ENCODE results near the gene TSHZ1. TPM values are rescaled to one million over a fixed set of nuclear protein-coding genes. Genes with fewer than 3 reads are reported as not detected.

TSHZ1 gene
- total and polyA plus RNA-seq, 7 donors = 2.0 to 10.5 (median 9.7) TPM

DNA sequence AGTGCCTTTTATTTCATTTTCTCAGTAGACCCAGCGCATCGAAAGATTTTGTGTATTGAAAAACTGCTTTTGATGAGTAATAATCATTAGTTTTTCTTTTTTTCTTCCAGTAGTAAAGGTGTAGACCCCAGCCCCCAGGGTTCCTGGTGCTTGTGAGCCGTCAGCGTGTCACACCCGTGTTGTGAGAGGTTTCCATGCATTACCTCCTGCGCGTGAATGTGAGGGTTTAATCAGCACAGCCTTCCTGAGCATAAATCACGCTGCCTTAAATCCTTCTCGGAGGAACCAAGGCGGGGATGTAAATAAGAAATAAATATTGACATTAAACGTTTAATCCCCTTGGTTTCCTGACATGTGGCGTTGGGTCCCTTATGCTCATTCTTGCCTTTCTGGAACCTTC, 24.3 kb downstream of the TSHZ1 start:
- 87 to 89% (median 89%) methylated on average over 12 of the region's 12 CpGs for WGBS, 3 donors
- no peak overlapping the region for H3K27ac ChIP-seq
- TF ChIP-seq, protein P1, sequence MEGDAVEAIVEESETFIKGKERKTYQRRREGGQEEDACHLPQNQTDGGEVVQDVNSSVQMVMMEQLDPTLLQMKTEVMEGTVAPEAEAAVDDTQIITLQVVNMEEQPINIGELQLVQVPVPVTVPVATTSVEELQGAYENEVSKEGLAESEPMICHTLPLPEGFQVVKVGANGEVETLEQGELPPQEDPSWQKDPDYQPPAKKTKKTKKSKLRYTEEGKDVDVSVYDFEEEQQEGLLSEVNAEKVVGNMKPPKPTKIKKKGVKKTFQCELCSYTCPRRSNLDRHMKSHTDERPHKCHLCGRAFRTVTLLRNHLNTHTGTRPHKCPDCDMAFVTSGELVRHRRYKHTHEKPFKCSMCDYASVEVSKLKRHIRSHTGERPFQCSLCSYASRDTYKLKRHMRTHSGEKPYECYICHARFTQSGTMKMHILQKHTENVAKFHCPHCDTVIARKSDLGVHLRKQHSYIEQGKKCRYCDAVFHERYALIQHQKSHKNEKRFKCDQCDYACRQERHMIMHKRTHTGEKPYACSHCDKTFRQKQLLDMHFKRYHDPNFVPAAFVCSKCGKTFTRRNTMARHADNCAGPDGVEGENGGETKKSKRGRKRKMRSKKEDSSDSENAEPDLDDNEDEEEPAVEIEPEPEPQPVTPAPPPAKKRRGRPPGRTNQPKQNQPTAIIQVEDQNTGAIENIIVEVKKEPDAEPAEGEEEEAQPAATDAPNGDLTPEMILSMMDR (IDR thresholded peaks at IDR 0.05) = no peak
- H3K9me3 ChIP-seq = no peaks in the 10 kb centered on the region
- no peak for DNase-seq
- ATAC-seq = no peak
- intact Hi-C loops (cut with DNase I) = no loop called here
- H3K4me1 ChIP-seq = peaks cover 18% of the 10 kb centered on the region
- H3K4me3 ChIP-seq = no peak overlapping the region
- no peaks in the 10 kb centered on the region for H3K27me3 ChIP-seq (ENCODE audit: insufficient read depth in 3 of 3, low read length in 2 of 3)
- no peaks in the 10 kb centered on the region for H3K36me3 ChIP-seq (ENCODE audit: insufficient read depth in 1 of 2, low read depth in 1 of 2)

DNA sequence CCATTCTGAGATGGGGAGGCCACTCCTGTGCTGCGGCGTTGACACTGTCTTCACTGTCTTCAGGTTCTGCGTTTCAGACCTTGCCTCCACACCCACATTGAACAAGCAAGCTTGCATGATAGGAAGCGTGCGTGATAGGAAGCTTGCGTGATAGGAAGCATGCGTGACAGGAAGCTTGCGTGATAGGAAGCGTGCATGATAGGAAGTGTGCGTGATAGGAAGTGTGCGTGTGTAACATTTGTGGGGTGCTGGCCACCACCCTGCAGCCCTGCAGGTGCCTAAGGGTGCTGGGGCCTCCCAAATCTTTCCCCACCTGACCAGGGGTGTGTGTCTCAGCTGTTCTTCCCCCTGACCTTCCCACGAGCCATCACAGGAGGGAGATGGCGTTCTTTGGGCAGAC, 25.3 kb downstream of the TSHZ1 start:
- no peak overlapping the region for H3K4me3 ChIP-seq
- 84 to 96% (median 96%) methylated on average over 13 of the region's 13 CpGs for WGBS, 3 donors
- no peaks in the 10 kb centered on the region for H3K27me3 ChIP-seq (ENCODE audit: insufficient read depth in 3 of 3, low read length in 2 of 3)
- no peak overlapping the region for H3K27ac ChIP-seq
- intact Hi-C loops (cut with DNase I) = no loop called here
- H3K9me3 ChIP-seq = no peaks in the 10 kb centered on the region
- H3K4me1 ChIP-seq = peaks cover 18% of the 10 kb centered on the region
- ATAC-seq (no peak), DNase-seq (no peak)
- TF ChIP-seq, protein P1 (IDR thresholded peaks at IDR 0.05) = no peak
- H3K36me3 ChIP-seq (ENCODE audit: insufficient read depth in 1 of 2, low read depth in 1 of 2) = no peaks in the 10 kb centered on the region

DNA sequence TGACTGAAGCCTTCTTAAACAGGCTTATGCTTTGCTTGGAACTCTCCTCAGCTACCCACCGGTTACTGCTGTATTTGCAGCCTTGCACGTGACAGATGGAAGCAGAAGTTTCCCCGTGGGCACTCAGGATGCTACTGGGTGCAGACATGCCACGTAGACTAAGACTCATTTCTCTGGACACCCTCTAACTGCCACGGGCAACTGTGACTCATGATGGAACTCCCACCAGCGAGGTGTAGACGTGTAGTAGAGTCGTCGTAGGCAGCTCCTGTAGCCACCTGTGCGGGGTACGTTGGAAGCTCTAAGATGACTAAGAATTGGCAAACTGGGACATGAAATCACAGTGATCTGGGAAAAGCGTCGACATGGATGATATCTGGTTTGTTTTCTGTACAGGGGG, 27.5 kb downstream of the TSHZ1 start:
- Histone ChIP-seq H3K4me3 (no peak overlapping the region), H3K27me3 (ENCODE audit: insufficient read depth in 3 of 3, low read length in 2 of 3) (no peaks in the 10 kb centered on the region), H3K9me3 (no peaks in the 10 kb centered on the region), H3K4me1 (peaks cover 5% of the 10 kb centered on the region), H3K27ac (no peak overlapping the region), H3K36me3 (ENCODE audit: insufficient read depth in 1 of 2, low read depth in 1 of 2) (no peaks in the 10 kb centered on the region)
- TF ChIP-seq, protein P1 (IDR thresholded peaks at IDR 0.05) = no peak
- WGBS, 3 donors = 72 to 76% (median 76%) methylated on average over 13 of the region's 13 CpGs
- no peak for DNase-seq
- ATAC-seq = no peak
- intact Hi-C loops (cut with DNase I) = no loop called here

DNA sequence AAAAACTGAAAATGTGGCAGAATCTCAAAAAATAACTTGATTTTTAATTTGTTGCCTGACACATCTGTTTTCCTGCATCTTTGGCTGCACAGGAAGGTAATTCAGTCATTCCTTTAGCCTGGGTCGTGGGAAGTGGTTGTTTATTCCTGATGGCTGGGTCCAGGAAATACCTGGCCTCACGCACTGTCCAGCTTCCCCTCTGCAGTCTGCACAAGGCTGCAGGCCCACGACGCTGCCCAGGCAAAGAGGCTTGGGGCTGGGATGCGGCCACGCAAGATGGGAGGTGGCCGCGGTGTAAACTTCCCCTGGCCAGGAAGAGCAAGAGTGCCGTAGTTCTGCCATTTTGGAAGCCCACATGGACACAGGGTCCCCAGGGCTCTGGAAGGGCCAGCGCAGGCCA, 28.2 kb downstream of the TSHZ1 start:
- WGBS, 3 donors = 77 to 92% (median 82%) methylated on average over 10 of the region's 10 CpGs
- no peaks in the 10 kb centered on the region for H3K9me3 ChIP-seq
- DNase-seq (no peak), ATAC-seq (no peak)
- H3K27ac ChIP-seq = no peak overlapping the region
- H3K4me3 ChIP-seq = no peak overlapping the region
- H3K4me1 ChIP-seq = peaks cover 5% of the 10 kb centered on the region
- intact Hi-C loops (cut with DNase I) = no loop called here
- TF ChIP-seq, protein P1 (IDR thresholded peaks at IDR 0.05) = no peak
- H3K27me3 ChIP-seq (ENCODE audit: insufficient read depth in 3 of 3, low read length in 2 of 3) = no peaks in the 10 kb centered on the region
- H3K36me3 ChIP-seq (ENCODE audit: insufficient read depth in 1 of 2, low read depth in 1 of 2) = no peaks in the 10 kb centered on the region

DNA sequence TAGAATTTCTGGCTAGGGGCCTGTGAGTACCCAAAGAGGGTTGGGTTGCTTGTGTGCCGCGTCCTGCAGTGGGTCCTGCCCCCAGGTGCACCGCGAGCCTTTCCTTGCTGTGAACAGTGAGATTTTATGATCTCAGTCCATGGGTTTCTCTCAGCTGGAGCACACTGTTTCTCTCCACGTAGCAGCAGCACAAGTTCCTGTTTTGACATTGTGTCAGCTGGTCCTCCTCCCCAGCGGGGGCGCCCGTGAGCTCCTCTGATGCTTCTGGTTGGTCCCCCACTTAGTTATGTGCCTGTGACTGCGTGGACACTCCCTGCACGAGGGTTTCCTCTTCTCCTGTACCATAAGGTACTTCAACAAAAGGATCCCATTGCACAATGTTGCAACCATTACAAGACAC, 29.8 kb downstream of the TSHZ1 start:
- no peak for ATAC-seq
- no peaks in the 10 kb centered on the region for H3K27me3 ChIP-seq (ENCODE audit: insufficient read depth in 3 of 3, low read length in 2 of 3)
- H3K27ac ChIP-seq = no peak overlapping the region
- H3K36me3 ChIP-seq (ENCODE audit: insufficient read depth in 1 of 2, low read depth in 1 of 2) = no peaks in the 10 kb centered on the region
- intact Hi-C loops (cut with DNase I) = loop anchor here in 1 of 2 donors (10.0 kb wide), 1 partner anchor 234 kb away; no protein-coding TSS in a partner anchor
- H3K9me3 ChIP-seq = no peaks in the 10 kb centered on the region
- peaks cover 16% of the 10 kb centered on the region for H3K4me1 ChIP-seq
- no peak for DNase-seq
- no peak overlapping the region for H3K4me3 ChIP-seq
- 81 to 90% (median 87%) methylated on average over 10 of the region's 10 CpGs for WGBS, 3 donors
- TF ChIP-seq, protein P1 (IDR thresholded peaks at IDR 0.05) = no peak

Measured in psoas muscle (tissue), 8 donors.